Mesothelial cell of epicardium (in vitro differentiated cells): ENCODE results near the gene IL36G. TPM values are rescaled to one million over a fixed set of nuclear protein-coding genes. Genes with fewer than 3 reads are reported as not detected.

Experiments used
- DNase-seq, 2 experiments: peaks; one replicate each; pipeline ENCODE4 v3.0.0; 2021; ENCODE audit warnings: low spot score in 2 of 2; ENCODE audit not compliant: unreplicated experiment in 2 of 2
- H3K27ac Mint-ChIP-seq: 2 replicates; pipeline ENCODE4 v1.8.0; 2021; ENCODE audit warnings: mixed read lengths
- H3K27me3 Mint-ChIP-seq: 2 replicates; pipeline ENCODE4 v1.8.0; 2021; ENCODE audit warnings: low read depth, mixed read lengths
- H3K36me3 Mint-ChIP-seq: 2 replicates; pipeline ENCODE4 v1.8.0; 2021; ENCODE audit warnings: mixed read lengths
- H3K4me1 Mint-ChIP-seq: 2 replicates; pipeline ENCODE4 v1.8.0; 2021; ENCODE audit warnings: mixed read lengths
- H3K4me3 Mint-ChIP-seq: 2 replicates; pipeline ENCODE4 v1.8.0; 2021; ENCODE audit warnings: mild to moderate bottlenecking, moderate library complexity, mixed read lengths
- H3K9me3 Mint-ChIP-seq: 2 replicates; pipeline ENCODE4 v1.8.0; 2021; ENCODE audit warnings: mixed read lengths
- CTCF ChIP-seq: fragments of 200-600 bp; sonication (generic); IDR thresholded peaks from one replicate; pipeline ENCODE4 v1.5.0; 2021; ENCODE audit warnings: antibody characterized with exemption; ENCODE audit not compliant: unreplicated experiment
- total RNA-seq: library from RNA; stranded (reverse); gene quantifications from 3 replicates; pipeline ENCODE4 v1.2.1, GENCODE V29; 2021

The IL36G gene
- total RNA-seq, 1 donor from 2014 or later = not detected

- Mint-ChIP-seq H3K4me3 (no peak overlapping the region), H3K36me3 (no peaks in the 10 kb centered on the region), H3K4me1 (no peaks in the 10 kb centered on the region), H3K27ac (no peak overlapping the region), H3K27me3 (peaks cover 51% of the 10 kb centered on the region), H3K9me3 (peaks cover 20% of the 10 kb centered on the region)
- TF ChIP-seq CTCF = no peak
- no peak for DNase-seq
Observed at GRCh38 chr2:113018509-113018908, 40.7 kb downstream of the IL36G start.

- no peak for DNase-seq
- Mint-ChIP-seq H3K27me3 (peaks cover 70% of the 10 kb centered on the region), H3K9me3 (peaks cover 20% of the 10 kb centered on the region), H3K27ac (no peak overlapping the region), H3K36me3 (no peaks in the 10 kb centered on the region), H3K4me1 (no peaks in the 10 kb centered on the region), H3K4me3 (no peak overlapping the region)
- TF ChIP-seq CTCF = no peak
Observed at GRCh38 chr2:113021312-113021711, 43.5 kb downstream of the IL36G start.

- Mint-ChIP-seq H3K36me3 (no peaks in the 10 kb centered on the region), H3K4me3 (no peak overlapping the region), H3K27ac (no peak overlapping the region), H3K4me1 (no peaks in the 10 kb centered on the region), H3K27me3 (peaks cover 76% of the 10 kb centered on the region), H3K9me3 (peaks cover 2% of the 10 kb centered on the region)
- no peak for DNase-seq
- TF ChIP-seq CTCF = no peak
Observed at GRCh38 chr2:113024764-113025163, 47.0 kb downstream of the IL36G start.

- no peaks in the 10 kb centered on the region for H3K36me3 Mint-ChIP-seq
- no peaks in the 10 kb centered on the region for H3K4me1 Mint-ChIP-seq
- TF ChIP-seq CTCF = no peak
- no peak for DNase-seq
- no peaks in the 10 kb centered on the region for H3K9me3 Mint-ChIP-seq
- H3K4me3 Mint-ChIP-seq = no peak overlapping the region
- peaks cover 82% of the 10 kb centered on the region for H3K27me3 Mint-ChIP-seq
- no peak overlapping the region for H3K27ac Mint-ChIP-seq
Observed at GRCh38 chr2:113025737-113026136, 47.9 kb downstream of the IL36G start.

GRCh38 chr2:113027691-113028090, 49.9 kb downstream of the IL36G start:
- Mint-ChIP-seq H3K4me3 (no peak overlapping the region), H3K27ac (no peak overlapping the region), H3K36me3 (no peaks in the 10 kb centered on the region), H3K9me3 (no peaks in the 10 kb centered on the region), H3K27me3 (peaks cover 90% of the 10 kb centered on the region), H3K4me1 (no peaks in the 10 kb centered on the region)
- DNase-seq = no peak
- TF ChIP-seq CTCF = no peak

- no peaks in the 10 kb centered on the region for H3K9me3 Mint-ChIP-seq
- no peak for DNase-seq
- H3K4me3 Mint-ChIP-seq = no peak overlapping the region
- no peak for TF ChIP-seq CTCF
- peaks cover 90% of the 10 kb centered on the region for H3K27me3 Mint-ChIP-seq
- no peak overlapping the region for H3K27ac Mint-ChIP-seq
- no peaks in the 10 kb centered on the region for H3K4me1 Mint-ChIP-seq
- no peaks in the 10 kb centered on the region for H3K36me3 Mint-ChIP-seq
Observed at GRCh38 chr2:113028112-113028511, 50.3 kb downstream of the IL36G start.
